Head of caudate nucleus (tissue), 42 donors: ENCODE data around the gene CBX2.

Source experiments
- DNase-seq, 42 donors: peaks; one replicate each; pipeline versions ENCODE4 v3.0.0 to v3.0.0-alpha.2; 2020 to 2021; ENCODE audit warnings: mixed read lengths in 7 of 42
- intact Hi-C: fragments of 100-400 bp; cut with DNase I; formaldehyde crosslinking; loops from one replicate; pipeline ENCODE4 v1.15.0; 2022

The CBX2 gene

DNA sequence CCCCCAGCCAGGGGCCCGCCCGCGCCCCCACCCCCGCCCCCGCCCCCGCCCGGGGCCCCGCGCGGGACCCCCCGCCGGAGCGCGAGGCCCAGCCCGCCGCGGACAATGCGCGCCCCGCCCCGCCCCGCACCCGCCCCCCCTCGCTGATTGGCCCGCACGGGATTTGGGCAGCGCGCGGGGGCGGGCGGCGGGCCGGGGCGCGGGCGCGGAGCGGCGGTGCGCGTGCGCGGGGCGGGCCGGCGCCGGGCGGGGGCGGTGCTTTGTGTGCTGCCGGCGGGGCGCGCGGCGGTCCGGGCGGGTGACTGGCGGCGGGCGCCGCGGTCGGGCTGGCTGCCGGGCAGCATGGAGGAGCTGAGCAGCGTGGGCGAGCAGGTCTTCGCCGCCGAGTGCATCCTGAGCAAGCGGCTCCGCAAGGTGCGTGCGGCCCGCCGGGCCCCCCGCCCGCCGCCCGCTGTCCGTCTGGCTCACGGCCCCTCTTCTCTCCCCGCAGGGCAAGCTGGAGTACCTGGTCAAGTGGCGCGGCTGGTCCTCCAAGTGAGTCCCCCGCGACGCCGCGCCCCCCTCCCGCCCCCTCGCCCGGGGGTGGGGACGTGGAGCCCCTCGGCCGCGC, at the start of gene CBX2:
Gene CBX2, plus strand, starts transcription at position 255 of the 610 bp plus-strand sequence. Its CDS starts 88 bp downstream, at position 343.
- intact Hi-C loops = no loop called here
- peak; percentile 8 to 92 (median 82) for DNase-seq

DNA sequence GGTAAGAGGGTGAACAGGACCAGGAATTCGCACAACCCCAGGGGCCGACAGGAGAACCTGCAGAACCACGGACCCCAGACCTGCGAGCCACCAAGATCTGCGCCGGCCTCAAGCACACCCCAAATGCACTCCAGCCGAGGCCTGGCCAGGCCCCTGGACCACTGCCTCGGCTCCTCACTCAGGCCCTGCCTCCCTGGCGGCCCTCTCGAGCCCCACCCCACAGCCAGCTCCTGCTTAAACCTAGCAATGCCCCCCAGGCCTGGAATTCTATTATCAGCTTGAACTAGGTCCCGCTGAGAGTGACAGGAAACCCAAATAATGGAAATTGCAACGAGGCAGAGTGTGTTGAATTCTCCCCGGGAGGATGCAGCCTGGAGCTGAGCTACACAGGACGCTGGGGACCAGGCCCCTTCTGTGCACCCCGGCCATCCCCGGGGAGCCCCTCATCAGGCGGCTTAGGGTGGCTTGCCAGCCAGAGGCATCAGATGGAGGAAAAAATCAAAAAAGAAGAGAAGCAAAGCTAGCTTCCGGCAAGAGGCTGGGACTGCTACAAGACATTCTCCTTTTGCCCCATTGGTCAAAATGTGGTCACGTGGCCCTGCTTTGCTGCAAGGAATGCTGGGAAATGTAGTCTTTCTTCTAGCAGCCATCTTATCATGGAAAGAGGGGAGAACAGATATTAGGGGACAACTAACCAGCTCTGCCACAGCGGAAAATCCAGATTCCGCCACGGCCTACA, 49.6 kb upstream of the CBX2 start:
- intact Hi-C loops = no loop called here
- peak; percentile 81 to 98 (median 95) for DNase-seq

DNA sequence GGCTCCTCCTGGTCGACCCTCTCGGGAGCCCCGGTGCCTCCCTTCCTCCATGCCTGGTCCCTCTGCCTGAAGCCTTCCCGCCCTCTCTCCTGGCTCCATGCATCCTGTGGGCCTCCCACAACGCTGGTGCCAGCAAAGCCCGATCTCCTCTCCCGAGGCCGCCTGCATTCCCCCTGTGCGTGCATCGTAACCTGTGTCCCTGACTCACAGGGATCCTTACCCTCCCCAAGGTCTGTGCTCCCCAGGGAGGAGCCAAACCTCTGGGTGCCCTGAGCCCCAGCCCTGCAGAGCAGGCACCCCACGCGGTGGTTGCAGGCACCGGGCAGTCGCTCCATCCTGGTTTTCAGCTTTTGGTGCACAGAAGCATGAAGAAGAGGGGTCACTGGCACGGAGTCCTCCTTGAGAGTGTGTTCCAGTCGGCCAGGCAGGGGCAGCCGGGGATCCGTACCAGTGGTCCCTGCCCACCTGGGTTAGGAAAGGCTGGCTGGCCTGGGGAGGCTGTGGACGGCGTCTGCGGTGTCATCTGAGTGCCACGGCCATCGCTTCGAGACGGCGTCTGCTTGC, 49.0 kb upstream of the CBX2 start:
- intact Hi-C loops = no loop called here
- peak in 2 of 42 donors; percentile 11 to 25 for DNase-seq

DNA sequence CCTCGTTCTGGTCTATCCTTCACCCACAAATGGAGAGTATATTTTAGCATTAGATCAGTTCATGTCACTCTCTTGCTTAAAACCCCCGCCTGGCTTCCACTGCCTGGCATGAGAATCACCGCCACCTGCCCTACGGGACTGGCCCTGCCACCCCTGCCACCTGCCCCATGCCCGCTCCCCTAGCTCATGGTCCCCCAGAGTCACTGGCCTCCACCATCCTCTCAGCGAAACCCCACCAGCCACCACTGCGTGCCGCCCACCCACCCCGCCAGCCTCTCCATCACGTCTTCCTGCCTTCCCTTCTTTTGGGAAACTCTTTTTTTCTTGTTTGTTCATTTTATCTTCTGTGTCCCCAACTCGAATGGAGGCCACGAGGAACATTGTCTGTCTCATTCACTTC, 48.2 kb upstream of the CBX2 start:
- DNase-seq = no peak
- intact Hi-C loops = no loop called here

DNA sequence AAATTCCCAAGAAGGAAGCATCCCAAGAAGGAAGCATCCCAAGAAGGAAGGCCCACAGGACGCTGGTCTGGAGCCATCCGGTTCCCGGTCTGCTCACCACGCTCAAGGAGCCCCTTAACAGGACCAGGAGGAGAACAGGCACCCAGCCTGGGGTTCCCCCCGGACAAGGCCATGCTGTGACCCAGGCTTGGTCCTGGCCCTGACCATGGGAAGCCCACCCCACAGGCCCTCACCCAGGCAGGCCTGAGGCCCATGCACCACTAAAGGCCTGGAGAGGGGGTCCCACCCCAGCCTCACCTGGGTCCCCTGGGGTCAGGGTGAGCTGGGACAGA, 47.5 kb upstream of the CBX2 start:
- intact Hi-C loops = no loop called here
- DNase-seq = no peak

DNA sequence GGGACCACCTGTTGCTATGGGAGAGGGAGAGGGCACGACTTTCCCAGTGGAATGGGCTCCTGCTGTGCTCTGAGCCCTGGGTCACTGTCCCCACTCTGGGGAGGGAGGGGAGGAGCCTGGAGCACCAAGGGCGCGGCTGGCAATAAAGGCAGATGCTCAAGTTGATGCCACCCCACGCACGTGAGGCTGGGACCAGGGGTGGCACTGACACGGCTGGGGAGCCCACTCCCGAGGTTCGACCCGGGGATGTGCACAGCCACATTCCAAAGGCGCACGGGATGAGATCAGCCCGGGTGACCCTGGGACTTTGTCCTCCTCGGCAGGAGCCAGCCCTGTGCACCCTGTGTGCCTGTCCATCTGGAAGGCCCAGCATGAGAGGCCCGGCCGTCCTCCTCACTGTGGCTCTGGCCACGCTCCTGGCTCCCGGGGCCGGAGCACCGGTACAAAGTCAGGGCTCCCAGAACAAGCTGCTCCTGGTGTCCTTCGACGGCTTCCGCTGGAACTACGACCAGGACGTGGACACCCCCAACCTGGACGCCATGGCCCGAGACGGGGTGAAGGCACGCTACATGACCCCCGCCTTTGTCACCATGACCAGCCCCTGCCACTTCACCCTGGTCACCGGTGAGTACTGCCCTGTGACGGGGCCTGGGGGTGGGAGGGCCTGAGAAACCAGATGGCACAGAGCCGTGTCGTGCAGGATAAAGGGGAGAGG, 47.0 kb upstream of the CBX2 start, which contains the start of gene ENPP7:
Gene ENPP7, plus strand, starts transcription at position 175 of the 715 bp plus-strand sequence. Its CDS starts 197 bp downstream, at position 372.
- intact Hi-C loops = no loop called here
- no peak for DNase-seq

DNA sequence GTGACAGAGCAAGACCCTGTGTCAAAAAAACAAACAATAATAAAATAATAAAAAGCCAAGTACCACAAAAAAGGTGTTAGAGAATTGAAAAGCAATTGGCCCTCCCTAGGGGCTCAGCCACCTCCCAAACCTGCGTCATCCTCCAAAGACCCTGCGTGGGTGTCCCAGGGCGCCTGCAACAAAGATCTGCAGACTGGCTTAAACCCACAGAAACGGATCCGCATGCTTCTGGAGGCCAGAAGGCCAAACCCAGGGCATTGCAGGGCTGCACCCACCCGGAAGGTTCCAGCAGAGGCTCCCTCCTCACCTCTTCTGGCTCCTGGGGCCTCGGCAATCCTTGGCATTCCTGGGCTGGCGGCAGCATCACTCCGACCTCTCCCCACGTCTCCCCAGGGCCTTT, 45.7 kb upstream of the CBX2 start:
- no peak for DNase-seq
- intact Hi-C loops = no loop called here

DNA sequence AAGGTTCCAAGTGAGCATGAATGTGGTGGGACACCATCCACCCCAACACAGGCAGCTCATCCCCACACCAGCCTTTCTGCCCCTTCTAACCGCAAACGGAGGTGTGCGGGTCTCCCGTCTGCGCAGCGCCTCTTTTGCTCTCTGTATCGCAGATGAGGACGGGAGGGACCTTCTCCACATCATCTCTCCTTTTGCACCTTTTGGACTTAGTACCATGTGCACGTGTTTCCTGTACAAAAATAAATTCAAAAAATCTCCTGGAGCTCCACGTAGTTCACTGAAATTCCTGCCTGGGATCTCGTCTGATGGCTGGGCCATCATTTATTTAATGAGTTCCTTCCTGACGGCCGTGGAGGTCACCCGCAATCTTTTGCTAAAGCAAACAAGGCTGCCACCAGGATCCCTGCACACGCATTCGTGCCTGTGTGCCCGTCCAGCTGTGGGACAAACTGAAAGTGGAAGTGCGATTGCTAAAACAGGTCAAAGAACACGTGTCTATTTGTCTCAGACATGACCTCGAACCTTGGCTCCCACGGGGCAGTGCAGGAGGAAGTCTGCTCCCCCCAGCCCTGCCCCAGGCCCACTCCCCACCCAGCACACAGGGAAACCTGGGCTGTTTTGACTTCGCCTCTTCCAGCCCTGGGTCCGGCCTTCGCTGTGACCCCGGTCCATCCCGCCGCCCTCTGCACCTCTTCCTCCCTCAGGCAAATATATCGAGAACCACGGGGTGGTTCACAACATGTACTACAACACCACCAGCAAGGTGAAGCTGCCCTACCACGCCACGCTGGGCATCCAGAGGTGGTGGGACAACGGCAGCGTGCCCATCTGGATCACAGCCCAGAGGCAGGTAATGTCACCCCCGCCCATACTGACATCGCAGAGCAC, 44.9 kb upstream of the CBX2 start:
- intact Hi-C loops = no loop called here
- peak in 8 of 42 donors; percentile 13 to 49 (median 30) for DNase-seq

DNA sequence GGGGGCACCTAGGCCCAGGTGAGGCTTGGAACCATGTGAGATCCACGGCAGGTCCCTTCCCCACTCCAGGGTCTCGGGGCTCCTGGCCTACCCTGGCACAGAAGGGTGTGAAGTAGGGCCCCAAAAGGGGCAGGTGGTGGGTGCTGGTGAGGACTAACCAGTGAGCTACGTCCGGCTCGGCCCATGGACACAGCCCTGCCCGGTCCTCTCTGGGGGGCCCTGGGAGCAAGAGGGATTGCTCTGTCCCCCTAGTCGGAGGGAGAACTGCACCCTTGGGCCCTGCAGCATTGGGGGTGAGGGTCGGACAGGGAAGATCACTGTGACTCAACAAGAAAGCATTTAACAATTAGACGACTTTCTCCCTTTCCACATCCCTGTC, 44.3 kb upstream of the CBX2 start:
- no peak for DNase-seq
- intact Hi-C loops = no loop called here

DNA sequence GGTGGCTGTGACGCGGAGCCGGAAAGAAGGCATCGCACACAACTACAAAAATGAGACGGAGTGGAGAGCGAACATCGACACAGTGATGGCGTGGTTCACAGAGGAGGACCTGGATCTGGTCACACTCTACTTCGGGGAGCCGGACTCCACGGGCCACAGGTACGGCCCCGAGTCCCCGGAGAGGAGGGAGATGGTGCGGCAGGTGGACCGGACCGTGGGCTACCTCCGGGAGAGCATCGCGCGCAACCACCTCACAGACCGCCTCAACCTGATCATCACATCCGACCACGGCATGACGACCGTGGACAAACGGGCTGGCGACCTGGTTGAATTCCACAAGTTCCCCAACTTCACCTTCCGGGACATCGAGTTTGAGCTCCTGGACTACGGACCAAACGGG, 42.9 kb upstream of the CBX2 start:
- DNase-seq = no peak
- intact Hi-C loops = no loop called here

DNA sequence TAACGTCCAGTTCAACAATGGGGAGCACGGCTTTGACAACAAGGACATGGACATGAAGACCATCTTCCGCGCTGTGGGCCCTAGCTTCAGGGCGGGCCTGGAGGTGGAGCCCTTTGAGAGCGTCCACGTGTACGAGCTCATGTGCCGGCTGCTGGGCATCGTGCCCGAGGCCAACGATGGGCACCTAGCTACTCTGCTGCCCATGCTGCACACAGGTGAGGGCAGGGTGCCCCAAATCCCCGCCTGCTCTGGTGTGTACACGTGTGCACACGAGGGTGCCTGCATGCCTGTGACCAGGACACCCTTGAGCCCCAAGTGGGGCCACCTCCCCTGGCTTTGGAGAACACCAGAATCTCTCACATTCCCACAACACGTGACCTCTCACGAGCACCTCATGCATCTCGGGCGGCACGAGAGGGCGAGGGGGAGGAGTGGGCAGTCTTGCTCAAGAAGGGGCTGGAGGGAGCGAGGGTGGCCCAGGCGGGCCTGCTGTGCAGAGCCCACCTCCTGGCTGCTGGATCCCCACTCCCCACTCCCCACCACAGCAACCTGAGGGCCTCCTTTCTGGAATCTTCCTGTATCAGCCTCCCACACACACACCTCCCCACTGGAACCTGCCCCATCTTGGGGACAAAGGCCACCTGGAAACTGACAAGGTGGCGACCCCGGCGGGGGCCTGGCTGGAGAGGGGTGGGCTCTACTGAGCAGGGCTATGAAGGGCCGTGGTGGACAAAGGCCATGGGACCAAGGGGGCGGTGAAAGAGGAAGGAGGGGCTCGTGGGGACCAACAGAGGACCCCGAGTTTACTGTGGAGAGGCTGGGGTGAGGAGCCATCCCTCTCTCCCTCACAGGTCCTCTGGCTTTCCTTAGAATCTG, 40.7 kb upstream of the CBX2 start:
- intact Hi-C loops = no loop called here
- DNase-seq = no peak

DNA sequence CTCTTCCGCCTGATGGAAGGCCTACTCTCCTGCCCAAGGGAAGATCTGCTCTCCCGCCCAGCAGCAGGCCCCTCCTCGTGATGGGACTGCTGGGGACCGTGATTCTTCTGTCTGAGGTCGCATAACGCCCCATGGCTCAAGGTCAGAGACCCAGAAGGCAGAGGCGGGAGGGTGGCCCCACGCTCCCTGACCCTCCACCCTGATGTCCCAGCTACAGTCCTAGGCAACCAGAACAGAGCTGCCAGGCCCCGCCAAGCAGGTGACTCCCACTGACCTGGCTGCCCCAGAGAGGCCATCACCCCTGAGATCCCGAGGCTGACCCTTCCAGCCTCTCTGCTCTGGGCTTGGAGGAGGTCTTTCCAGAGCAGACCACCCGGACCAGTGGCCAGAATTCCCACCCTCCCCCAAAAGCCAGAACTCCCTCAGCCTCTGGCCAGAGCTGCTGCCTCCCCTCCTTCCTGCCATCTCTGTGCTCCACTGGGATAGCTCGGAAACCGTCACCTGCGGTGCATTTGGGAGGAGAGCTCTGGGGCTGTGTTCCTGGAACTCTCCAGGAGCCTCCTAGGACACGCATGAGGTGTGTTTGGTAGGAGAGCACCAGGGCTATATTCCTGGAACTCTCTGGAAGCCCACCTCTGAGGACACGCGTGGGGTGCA, 39.9 kb upstream of the CBX2 start:
- no peak for DNase-seq
- intact Hi-C loops = no loop called here

DNA sequence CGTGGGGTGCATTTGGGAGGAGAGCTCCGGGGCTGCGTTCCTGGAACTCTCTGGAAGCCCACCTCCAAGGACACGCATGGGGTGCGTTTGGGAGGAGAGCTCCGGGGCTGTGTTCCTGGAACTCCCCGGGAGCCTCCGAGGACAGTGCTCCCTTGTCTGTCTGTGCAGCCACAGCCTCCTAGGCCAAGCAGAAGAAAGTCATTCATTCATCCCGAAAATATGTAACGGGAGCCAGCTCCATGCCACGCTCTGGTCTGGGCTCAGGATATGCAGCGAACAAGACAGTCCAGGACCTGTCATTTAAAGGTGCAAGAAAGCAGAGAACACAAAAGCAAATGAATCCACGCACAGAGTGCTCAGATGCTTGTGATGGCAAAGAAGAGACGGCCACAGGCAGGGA, 39.3 kb upstream of the CBX2 start:
- intact Hi-C loops = no loop called here
- no peak for DNase-seq

DNA sequence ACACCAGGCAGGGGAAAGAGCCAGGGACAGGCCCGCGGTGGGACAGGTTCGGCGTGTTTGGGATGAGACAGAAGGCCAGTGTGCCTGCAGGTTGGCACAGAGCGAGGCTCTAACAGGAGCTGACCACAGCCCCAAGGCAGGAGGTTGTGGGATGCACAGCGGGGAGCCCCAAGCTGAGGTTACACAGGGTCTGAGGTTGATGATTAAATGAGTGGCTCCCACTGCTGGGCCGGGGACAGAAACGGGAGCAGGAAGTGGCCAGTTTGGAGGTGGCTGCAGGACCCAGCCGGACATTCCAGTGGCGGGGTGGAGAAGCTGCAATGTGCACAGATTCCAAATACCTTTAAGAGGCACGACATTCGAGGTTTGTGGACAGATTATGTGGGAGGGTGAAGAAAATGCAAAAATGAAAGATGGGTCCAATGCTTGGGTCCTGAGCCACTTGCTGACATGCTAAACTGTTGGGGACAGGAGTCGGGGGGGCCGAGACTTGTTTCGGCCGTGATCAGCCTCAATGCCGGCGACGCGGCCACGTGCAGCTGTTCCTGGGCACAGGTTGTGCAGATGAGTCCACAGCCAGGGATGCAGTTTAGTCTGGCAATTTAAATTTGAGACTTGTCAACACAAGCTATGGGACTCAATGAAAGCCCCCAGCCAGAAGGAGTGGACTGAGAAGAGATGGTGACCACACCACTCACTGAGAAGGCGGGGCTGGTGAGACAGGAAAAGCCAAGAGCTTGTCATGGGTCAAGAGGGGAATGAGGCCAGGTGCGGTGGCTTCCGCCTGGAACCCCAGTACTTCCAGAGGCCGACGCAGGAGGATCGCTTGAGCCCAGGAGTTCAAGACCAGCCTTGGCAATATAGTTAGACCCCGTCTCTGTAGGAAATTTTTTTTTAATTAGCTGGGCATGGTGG, 38.5 kb upstream of the CBX2 start:
- DNase-seq = no peak
- intact Hi-C loops = no loop called here

DNA sequence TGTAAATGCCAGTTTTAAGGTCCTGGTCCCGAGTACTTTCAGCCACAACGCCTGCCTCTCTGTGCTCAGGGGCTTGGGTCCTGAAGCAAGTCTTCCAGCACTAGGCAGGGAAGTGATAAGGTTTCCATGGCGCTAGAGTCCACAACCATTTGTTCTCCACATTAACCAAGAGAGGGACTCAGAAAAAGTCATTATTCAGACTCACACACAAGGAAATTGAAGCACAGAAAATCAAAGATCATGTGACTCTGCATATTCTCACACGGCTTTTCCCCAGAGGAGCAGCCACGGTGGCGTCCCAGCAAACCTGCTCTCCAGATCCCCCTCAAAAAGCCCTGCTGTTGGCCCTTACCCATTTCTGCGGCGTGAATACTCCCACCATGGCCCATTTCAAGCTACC, 37.5 kb upstream of the CBX2 start:
- DNase-seq = no peak
- intact Hi-C loops = no loop called here

DNA sequence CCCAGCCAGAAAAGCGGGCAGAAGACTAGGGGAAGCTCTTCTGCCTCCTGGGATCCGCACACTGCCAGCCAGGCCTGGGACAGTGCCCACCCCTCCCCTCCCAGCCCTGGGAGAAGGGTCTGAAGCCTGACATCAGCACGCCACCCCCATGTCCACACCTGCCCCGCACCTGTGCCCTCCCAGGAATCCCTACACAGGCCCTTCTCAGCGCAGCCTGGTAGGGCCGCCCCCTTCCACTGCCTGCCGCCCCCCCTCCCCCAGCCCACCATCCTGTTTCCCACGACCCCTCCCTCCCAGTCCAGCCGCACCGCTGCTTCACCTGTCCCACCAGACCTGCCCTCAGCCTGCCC, 36.6 kb upstream of the CBX2 start:
- intact Hi-C loops = no loop called here
- no peak for DNase-seq
